Ascending aorta (tissue), 2 donors: ENCODE results near the gene TMEM79. TPM values are rescaled to one million over a fixed set of nuclear protein-coding genes. Genes with fewer than 3 reads are reported as not detected.

ENCODE experiments used
- DNase-seq, 2 donors: peaks; one replicate each; pipeline ENCODE4 v3.0.0-alpha.2; 2019; ENCODE audit warnings: low spot score in 2 of 2
- H3K27ac ChIP-seq, 2 donors: fragments of 200-600 bp; sonication (generic); one replicate each; pipeline ENCODE4 v1.5.1; 2016 to 2017; ENCODE audit warnings: mild to moderate bottlenecking in 1 of 2
- H3K27me3 ChIP-seq: fragments of 200-600 bp; sonication (generic); one replicate; pipeline ENCODE4 v1.5.1; 2017
- H3K36me3 ChIP-seq, 2 donors: fragments of 200-600 bp; sonication (generic); one replicate each; pipeline ENCODE4 v1.5.1; 2016
- H3K4me1 ChIP-seq, 2 donors: fragments of 200-600 bp; sonication (generic); one replicate each; pipeline ENCODE4 v1.5.1; 2016 to 2017; ENCODE audit warnings: mild to moderate bottlenecking in 1 of 2
- H3K4me3 ChIP-seq, 2 donors: fragments of 200-600 bp; sonication (generic); one replicate each; pipeline ENCODE4 v1.5.1; 2016 to 2017; ENCODE audit warnings: mild to moderate bottlenecking in 1 of 2
- H3K9me3 ChIP-seq, 2 donors: fragments of 200-600 bp; sonication (generic); one replicate each; pipeline ENCODE4 v1.5.1; 2016
- CTCF ChIP-seq, 3 experiments: fragments of 200-600 bp in 2 of 3; fragments of 450-650 bp in 1 of 3; sonication (generic) in 2 of 3; IDR thresholded peaks; one replicate each; pipeline ENCODE4 v1.5.1; 2016 to 2019; ENCODE audit warnings: antibody characterized with exemption in 3 of 3, mild to moderate bottlenecking in 1 of 3, moderate library complexity in 1 of 3
- intact Hi-C: fragments of 100-400 bp; cut with DNase I; formaldehyde crosslinking; loops from one replicate; pipeline ENCODE4 v1.15.1; 2023
- total RNA-seq: library from RNA; depleted of rRNA; stranded (reverse); fragments of >200 nt; gene quantifications from one replicate; pipeline ENCODE4 v1.1.0, GENCODE V29; 2016

The TMEM79 gene
- total RNA-seq, 1 donor from 2014 or later: not detected

- H3K9me3 ChIP-seq: no peaks in the 10 kb centered on the region
- DNase-seq: no peak
- no peak for TF ChIP-seq CTCF (IDR thresholded peaks at IDR 0.05)
- no peak overlapping the region for H3K27ac ChIP-seq
- H3K4me3 ChIP-seq: no peak overlapping the region
- H3K27me3 ChIP-seq: no peaks in the 10 kb centered on the region
- intact Hi-C loops: no loop called here
- H3K4me1 ChIP-seq: peaks cover 0 to 8% of the 10 kb centered on the region in 2 donors
- H3K36me3 ChIP-seq: peaks cover 13 to 25% of the 10 kb centered on the region in 2 donors
Observed at GRCh38 chr1:156242738-156243137, 41.4 kb upstream of the TMEM79 start.

GRCh38 chr1:156244126-156244525 is 40.0 kb upstream of the TMEM79 start:
- intact Hi-C loops: no loop called here
- H3K36me3 ChIP-seq: peaks cover 0 to 11% of the 10 kb centered on the region in 2 donors

DNA sequence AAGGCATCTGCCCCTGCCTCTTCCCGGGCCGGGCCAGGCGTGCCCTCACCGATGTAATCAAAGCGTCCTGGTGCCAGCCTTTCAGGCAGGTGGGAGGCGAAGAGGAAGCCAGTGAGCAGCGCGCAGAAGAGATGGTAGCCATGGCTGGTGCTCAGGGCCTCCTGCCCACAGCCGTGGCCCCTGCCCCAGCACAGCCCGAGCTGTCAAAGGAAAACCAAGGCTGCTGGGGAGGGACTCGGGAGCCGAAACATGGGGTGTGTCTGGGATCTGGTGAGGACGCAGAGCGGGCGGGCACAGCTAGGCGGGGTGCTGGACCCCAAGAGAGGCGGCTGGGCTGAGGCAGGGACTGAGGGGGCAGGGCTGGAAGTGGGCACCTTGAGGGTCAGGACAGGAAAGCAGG is 39.4 kb upstream of the TMEM79 start:
- Histone ChIP-seq H3K27me3 (no peaks in the 10 kb centered on the region), H3K27ac (no peak overlapping the region), H3K36me3 (peaks cover 5 to 7% of the 10 kb centered on the region in 2 donors), H3K9me3 (no peaks in the 10 kb centered on the region), H3K4me1 (peaks cover 0 to 10% of the 10 kb centered on the region in 2 donors), H3K4me3 (no peak overlapping the region)
- DNase-seq: no peak
- intact Hi-C loops: no loop called here
- no peak for TF ChIP-seq CTCF (IDR thresholded peaks at IDR 0.05)

More at GRCh38 chr1:156244126-156244525, 40.0 kb upstream of the TMEM79 start:
- no peaks in the 10 kb centered on the region for H3K27me3 ChIP-seq
- no peaks in the 10 kb centered on the region for H3K9me3 ChIP-seq
- no peak for DNase-seq
- H3K27ac ChIP-seq: no peak overlapping the region
- peaks cover 0 to 10% of the 10 kb centered on the region in 2 donors for H3K4me1 ChIP-seq
- no peak overlapping the region for H3K4me3 ChIP-seq
- no peak for TF ChIP-seq CTCF (IDR thresholded peaks at IDR 0.05)

GRCh38 chr1:156245451-156246232 is 38.5 kb upstream of the TMEM79 start:
- Histone ChIP-seq H3K27me3 (no peaks in the 10 kb centered on the region), H3K36me3 (peaks cover 11 to 13% of the 10 kb centered on the region in 2 donors), H3K4me3 (peak overlapping the region in 1 of 2 donors; percentile 50), H3K4me1 (peaks cover 0 to 10% of the 10 kb centered on the region in 2 donors), H3K9me3 (no peaks in the 10 kb centered on the region), H3K27ac (no peak overlapping the region)
- no peak for DNase-seq
- intact Hi-C loops: no loop called here
- TF ChIP-seq CTCF (IDR thresholded peaks at IDR 0.05): no peak

- H3K4me3 ChIP-seq: peak overlapping the region in 1 of 2 donors; percentile 50
- no peaks in the 10 kb centered on the region for H3K9me3 ChIP-seq
- TF ChIP-seq CTCF (IDR thresholded peaks at IDR 0.05): no peak
- DNase-seq: no peak
- no peak overlapping the region for H3K27ac ChIP-seq
- intact Hi-C loops: no loop called here
- H3K27me3 ChIP-seq: no peaks in the 10 kb centered on the region
- H3K4me1 ChIP-seq: peaks cover 0 to 10% of the 10 kb centered on the region in 2 donors
- H3K36me3 ChIP-seq: peaks cover 18 to 20% of the 10 kb centered on the region in 2 donors
Observed at GRCh38 chr1:156246241-156246780, 37.8 kb upstream of the TMEM79 start.
